ENCODE measurements around the gene PHTF1.

The PHTF1 gene

DNA sequence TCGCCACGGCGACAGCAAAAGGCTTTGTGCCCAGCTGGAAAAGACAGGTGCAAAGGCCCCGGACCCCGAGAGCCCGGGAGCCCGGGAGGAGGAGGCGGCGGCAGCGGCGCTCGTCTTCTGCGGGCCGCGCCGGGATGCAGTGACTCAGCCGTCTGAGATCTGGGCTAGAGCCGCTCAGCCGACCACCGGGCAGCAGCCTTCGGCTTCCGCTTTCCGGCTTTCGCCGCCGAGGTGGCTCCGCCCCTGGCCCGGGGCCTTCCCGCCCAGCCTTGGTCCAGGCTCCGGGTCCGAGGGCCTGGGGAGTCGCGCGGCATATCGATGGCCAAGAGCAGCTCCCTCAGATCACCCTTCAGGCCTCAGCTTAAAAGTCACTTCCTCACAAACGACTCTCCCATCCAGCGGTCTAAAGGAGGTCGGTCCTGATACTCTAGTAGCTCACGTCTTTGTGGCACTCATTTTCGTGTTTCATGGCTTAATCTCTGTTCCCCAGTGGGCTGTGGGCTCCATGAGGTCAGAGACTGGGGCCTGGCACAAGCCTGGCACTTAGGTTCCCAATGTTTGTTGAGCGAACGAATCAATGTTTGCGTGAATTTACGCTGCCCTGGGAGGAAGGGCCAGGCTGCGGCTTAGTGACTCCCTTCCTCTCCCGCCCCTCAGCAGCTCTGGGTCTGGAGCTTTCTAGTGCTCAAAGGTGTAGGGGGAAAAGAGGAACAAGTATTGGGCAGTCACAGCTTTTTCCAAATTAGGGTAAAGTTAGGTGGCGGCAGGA lies at the start of gene PHTF1:
Gene PHTF1 (minus strand): TSS at position 154 of the 769 bp plus-strand sequence. CDS start 783 bp downstream, outside the sequence.
- peak; percentile 36 to 56 for DNase-seq

DNA sequence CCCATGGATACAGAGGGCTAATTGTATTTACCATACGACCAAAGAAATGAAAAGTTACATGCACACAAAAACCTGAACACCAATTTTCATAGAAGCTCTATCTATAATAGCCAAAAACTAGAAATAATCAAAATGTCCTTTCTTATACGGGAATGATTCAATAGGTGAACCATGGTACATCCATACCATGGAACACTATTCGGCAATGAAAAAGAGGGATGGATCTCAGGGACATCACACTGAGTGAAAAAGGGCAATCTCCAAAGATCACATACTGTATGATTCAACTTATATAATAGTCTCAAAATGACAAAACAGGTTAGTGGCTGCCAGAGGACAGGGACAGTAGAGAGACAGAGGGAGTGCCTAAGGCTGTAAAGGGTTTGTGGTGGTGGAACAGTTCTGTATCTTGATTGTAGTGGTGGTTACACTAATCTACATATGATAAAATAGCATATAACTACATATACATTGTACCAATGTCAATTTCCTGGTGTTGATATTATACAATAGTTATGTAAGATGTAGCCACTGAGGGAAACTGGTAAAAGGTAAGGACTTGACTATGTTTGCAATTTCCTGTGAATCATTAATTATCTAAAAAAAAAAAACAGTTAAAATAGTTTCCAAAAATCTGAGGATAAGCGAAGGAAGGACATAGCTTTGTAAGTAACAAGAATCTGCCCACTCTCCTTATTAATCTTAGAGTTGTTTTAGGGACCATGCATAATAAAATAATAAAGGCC lies 49.3 kb upstream of the PHTF1 start:
- DNase-seq = no peak

DNA sequence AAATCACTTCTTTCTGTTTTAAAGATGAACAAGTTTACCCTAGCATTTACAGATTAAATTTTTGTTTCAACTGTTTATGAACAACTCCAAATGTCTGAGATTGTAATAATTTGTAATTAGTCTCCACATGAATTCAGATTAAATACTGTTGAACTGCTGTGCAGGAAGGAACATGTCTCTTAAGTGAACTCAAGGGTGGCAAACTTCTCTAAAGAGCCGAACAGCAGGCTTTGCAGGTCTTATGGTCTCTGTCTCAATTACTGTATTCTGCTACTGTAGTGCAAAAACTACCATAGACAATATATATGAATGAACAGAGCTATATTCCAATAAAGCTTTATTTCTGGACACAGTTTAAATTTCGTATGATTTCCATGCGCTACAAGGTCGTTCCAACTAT lies 46.4 kb upstream of the PHTF1 start:
- no peak for DNase-seq

DNA sequence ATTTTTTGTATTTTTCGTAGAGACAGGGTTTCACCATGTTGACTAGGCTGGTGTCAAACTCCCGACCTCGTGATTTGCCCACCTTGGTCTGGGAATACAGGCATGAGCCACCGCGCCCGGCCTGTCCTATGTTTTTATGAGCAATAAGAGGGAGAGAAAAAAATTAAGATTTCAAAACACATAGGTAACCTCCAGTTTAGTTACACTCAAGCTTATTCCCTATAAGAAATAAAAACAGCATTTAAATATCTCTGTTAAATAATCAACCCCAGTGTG lies 45.9 kb upstream of the PHTF1 start:
- no peak for DNase-seq

DNA sequence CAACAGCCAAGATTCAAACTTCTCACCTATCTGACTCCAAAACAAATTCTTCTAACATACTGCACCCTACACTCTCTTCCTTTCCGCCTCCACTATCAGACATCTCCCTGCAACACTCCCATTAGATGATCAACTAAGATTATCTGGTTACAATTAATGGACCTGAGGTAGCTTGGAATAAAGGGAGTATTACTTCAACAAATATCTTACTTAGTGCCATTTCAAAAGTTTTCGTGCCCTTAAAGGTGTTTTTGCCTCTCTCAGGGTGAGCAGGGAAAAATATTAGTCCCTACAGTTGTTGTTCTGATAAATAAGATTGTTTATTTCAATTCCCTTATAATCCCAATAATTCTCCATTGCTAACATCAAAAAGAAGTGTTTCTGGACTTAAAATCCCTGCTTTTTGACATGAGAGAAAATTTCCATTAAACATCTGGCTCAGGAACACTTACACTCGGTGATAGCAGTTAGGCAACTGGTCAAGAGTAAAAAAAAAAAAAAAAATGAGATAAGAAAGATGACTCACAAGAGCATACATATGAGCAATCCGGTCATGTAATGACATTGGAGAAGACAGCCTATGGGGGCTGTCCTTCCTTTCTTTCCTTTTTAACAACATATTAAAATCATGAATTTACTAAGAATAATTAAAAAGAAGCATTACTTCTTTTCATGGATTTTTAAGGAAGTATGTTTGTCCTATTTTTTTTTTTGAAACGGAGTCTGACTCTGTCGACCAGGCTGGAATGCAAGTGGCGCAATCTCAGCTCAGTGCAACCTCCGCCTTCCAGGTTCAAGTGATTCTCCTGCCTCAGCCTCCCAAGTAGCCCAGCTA lies 45.4 kb upstream of the PHTF1 start:
- no peak for DNase-seq

DNA sequence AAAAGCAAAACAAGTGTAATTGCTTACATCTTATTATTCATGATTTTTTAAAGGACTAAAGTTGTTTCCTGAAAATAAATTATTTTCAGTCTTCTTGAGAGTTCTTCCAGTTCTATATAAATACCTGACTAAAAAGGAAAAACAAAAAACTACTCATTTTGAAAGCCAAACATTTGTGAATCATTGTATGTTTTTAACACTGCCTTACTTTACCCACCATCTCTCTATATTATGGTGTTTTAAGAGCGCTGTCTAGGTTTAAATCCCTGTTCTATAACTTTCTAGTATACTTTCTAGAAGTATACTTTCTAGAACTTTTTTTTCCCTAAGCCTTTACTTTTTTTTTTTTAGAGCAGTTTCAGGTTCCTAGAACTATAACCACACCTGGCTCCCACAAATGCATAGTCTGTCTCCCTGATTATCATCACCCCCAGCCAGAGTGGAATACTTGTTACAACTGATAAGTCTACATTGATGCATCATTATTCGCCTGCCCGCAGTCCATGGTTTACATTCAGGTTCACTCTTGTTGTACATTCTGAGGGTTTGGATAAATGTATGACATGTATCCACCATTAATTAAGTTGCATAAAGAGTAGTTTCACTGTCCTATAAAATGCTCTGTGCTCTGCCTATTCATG lies 43.2 kb upstream of the PHTF1 start:
- DNase-seq = no peak

DNA sequence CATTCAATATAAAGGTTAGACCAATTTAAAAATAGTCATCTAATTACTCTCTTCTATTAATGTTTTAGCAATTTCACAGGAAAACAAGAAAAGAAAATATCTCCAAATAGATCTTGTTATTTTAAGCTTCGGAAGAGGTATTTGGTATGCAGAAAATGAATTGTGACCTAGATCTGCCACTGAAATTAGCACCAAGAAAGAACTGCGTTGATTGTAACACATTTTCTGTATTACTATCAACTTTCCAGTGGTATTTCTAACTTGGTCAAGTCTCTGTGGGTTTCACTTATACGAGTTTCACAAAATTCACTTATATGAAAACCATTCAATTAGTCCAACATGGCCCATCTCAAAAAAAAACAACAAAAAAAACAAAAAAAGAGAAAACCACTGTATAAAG lies 41.2 kb upstream of the PHTF1 start:
- DNase-seq = no peak

DNA sequence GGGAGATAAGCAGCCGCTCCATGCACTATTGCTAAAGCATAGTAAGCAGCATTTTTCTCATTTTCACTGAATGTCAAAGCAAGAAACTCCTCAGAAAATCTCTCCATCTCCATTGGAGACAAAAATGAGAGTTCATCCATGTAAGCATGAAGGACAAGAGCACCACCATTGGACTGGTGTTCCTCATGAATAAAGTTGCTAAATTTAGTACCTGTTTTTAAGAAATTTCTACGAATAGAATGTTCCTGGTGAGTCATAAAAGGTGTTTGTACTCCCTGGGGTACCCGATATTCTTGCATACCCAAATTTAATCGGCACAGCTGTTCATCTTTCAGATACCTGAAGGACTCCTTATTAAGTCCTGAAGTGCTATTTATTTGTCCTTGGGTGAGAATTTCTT lies 38.2 kb upstream of the PHTF1 start:
- DNase-seq = no peak

DNA sequence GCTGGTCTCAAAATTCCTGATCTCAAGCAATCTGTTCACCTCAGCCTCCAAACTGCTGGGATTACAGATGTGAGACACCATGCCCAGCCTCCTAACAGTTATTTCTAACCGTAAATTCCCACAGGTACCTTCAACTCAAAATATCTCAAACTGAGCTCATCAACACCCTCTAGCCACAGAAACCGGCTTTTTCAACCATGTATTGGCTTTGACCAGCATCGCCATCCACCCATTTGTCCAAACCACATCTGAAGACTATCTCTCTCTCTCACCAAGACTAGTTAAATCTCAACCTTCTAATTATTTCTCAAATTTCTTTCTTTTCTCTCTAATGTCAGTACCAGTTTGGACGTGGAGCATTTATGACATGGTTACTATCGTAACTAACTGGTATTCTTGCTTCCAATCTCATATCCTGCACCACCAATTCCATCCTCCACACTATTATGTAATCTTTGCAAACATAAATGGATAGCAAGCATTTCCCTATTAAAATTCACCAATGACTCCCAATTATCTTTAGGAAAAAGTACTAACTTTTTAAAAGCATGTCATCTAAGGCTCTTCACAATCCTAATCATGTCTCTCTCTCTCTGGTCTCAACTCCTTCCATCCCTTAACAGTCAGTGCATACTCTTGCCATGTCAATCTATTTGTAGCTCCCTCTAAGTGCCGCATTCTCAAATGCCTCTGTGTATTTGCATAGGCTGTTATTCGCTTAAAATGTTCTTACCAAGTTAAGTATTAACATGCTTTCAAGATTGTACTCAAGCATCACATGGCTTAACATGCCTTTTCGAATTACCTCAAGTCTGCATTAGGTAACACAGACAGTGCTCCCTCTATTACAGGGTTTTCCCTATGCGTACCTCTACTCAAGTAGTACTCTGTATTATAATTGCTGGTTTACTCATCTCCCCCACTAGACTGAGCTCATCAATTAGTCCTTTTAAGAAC lies 34.9 kb upstream of the PHTF1 start:
- no peak for DNase-seq

DNA sequence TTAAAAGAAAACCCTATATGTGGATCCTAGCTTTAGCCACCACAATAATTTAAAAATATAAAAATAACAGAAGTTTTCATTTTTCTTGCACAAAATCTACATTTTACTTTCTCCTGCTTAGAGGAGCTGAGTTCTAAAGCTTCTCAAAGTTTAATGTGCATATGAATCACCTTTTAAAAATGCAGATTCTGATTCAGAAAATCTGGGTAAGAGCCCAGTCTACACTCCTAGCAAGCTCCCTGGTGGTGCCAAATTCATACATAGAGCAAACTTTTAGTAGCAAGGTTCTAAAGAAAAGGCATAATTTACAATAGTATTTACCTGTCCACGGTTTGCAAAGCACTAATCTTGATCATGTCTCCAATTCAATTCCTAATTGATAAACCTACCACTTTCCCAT lies 33.7 kb upstream of the PHTF1 start:
- DNase-seq = no peak

DNA sequence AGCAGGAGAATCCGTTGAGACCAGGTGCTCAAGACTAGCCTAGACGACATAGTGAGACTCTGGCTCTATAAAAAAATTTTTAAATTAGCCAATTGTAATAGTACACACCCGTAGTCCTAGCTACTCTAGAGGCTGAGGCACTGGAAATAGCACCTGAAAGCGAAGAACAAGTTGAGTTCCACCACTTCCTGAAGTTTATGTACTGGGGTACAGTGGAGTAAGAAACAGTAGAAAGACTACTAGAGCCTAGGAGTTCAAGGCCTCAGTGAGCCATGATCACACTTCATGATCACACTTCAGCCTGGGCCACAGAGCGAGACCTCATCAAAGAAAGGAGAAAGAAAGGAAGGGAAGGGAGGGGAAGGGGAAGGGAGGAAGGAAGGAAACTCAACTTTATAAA lies 33.2 kb upstream of the PHTF1 start:
- no peak for DNase-seq

DNA sequence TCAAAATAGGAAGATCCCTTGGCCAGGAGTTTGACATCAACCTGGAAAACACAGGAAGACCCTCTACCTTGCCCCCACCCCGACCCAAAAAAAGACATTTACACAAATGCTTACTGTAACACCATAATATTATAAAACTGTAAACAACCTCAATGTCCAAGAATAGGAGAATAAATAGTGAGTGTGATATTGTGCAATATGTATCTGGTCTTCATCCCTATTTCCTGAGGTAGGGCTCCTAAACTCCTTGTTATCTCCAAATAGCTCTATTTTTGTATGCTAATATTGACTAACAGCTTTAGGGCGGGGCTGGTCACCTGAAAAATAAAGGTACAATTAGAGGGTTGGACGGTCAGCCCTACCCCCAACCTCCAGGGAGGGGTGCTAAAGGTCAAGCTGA lies 29.5 kb upstream of the PHTF1 start:
- no peak for DNase-seq

DNA sequence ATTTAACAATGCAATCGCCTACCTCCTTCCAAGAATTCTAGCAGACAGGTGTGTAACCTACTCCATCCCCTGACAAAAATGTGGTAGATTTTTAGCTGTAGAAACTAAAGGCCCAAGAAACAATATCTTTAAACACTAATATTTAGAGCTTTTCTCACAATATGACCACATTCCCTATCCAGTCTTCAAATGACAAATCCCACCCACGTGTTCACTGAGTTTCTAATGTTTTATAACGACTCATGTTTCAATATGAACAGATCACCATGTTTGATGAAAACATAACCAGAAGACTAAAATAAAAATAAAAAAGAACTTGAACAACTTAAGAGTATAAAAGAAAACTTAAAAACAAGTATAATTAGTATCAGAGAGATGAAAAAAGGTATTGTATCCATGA lies 28.4 kb upstream of the PHTF1 start:
- no peak for DNase-seq

DNA sequence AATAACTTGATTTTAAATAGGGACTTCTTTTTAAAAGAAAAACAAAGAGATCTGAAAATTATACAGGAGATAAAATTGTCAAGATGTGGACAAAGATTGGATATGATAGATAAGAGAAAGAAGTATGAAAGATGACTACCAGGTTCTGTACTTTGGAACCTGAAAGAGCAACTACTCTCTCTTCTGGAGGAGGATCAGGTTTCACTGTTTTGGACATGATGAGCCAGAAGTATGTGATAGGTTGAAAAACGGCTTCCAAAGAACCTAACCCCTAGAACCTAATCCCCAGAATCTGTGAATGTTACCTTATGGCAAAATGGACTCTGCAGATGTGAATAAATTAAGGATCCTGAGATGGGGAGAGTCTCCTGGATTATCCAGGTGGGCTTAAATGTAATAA lies 26.8 kb upstream of the PHTF1 start:
- no peak for DNase-seq

DNA sequence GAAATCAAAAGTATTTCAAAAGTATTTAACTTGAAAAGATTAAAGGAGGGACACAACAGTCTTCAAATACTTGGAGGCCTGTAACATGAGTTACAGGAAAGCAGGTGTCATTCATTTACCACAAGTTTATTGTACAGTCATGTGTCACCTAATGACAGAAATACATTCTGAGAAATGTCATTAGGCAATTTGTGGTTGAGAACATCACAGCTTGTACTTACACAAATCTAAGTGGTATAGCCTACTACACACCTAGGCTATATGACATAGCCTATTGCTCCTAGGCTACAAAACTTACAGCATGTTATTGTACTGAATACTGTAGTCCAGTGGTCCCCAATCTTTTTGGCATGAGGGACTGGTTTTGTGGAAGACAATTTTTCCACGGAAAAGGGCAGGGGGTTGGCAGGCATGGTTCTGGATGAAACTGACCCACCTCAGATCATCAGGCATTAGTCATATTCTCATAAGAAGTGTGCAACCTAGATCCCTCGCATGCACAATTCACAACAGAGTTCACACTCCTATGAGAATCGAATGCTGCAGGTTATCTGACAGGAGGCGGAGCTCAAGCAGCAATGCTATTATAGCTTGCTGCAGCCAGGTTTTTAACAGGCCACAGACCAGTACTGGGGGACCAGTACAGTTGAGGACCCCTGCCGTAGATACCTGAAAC lies 25.0 kb upstream of the PHTF1 start:
- no peak for DNase-seq

DNA sequence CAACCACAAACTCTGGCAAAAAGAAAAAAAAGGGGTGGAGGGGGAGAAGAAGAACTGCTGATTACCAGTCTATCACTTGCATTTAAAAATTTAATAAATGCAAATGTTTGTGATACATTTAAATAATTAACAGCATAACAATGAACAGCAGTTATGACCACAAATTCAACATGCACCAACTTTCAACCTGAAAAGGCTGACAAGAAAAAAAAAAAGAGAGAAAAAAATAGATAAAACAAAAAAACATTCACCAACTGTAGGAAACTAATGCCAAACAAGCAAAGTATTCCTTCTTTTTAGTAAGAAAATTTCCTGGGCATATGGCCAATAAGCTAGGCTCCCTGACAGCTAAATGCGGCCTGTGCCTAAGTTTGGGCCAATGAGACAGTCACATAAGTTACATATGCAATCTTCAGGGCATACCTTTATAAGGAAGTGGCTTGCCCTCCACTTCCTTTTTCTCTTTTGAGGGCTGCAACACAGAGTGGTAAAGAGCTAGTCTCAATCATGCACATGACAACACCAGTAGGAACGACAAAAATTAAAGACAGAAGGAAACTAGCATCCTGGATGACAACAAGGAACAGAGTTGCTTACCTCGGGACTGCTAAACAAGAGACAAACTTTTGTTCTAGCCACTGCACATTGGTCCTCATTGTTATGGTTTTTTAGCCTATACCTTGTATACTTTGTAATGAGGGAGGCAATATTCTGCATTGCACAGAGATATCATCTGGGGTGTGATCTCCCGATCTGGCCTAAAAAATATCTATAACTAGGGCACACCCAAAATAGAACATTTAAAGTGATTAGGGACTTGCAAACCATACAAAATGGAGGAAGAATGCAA lies 24.2 kb upstream of the PHTF1 start:
- no peak for DNase-seq

DNA sequence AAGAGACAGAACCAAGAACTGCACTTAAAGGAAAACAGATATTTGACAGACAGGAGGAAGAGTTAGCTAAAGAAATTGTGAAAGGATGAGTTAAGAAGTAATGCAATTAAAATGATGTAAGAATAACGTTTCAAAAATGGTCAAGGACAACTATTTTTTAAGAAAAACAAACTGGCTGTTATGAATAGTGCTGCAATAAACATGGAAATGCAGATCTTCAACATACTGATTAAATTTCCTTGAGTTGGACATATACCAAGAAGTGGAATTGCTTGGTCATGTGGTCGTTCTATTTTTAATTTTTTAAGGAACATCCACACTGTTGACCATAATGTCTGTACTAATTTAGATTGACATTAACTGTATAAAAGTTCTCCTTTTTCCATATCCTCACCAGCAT lies 23.1 kb upstream of the PHTF1 start:
- no peak for DNase-seq

DNA sequence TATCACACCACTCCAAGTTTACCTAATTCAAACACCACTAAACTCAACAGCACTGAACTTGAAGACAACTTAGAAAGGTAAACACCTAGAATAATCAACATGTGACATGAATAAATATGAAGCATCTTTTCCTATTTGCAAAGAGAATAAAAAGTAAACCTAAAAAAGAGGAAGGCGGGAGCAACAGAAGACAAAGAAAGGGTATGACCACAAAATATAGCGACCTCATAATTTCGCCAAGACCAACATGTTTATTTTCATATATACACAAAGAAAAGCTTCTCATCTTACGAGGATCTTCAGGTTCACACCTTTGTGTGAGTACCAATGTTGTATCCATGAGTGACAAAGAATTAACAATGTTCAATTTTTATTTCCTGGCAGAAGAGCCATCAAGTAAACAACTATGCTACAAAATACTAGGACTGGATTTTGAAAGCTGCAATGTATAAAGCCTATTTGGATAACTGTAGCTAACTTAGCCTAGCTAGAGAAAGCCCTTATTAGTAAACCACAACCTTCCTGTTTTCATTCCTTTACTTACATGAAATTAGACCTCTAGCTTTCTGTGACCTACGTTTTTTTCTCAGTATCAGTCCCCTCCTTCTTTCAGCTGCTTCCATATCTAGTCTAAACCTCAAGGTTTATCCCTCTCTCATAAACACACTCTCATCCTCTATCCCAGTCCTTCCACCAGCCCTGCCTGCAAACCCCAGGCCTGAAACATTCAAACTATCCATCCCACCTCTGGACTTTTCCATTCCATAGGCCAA lies 21.3 kb upstream of the PHTF1 start:
- DNase-seq = no peak

DNA sequence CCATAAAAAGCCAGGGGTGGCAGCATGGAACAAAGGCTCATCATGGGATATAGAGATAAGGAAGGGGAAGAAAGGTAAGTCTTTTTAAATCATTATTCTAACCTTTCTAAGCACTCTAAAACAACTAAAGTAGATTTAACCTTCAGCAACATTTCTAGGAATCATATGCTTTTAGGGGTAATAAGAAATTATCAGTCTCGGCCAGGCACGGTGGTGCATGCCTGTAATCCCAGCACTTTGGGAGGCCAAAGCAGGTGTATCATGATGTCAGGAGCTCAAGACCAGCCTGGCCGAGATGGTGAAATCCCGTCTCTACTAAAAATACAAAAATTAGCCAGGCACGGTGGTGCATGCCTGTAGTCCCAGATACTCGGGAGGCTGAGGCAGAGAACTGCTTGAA lies 20.3 kb upstream of the PHTF1 start:
- DNase-seq = no peak

DNA sequence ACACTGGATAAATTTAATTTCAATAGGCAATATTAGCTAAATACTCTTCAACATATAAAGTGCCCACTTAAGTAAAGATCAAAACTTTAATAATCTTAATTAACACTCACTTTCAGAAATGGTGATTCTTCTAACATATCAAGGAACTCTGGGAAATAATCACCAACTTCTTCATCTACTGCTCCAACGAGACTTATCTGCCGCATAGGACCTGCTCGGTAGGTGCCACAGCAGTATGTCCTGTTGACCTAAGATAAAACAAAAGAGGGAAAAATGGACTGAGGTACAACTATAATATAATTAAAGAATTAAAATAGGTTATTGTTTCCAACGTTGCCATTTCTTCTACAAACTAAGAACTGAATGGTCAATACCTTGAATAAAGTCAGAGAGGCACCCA lies 18.3 kb upstream of the PHTF1 start:
- DNase-seq = no peak

Measured in NCI-H187 (cell line).